GM06990 (cell line): ENCODE results near the gene ABHD12.

ENCODE experiments used
- DNase-seq: peaks from one replicate; pipeline ENCODE4 v3.0.0-alpha.2; 2011; ENCODE audit not compliant: insufficient read length; ENCODE audit errors: extremely low read depth
- H3K27me3 ChIP-seq: replicated peaks from 2 replicates; pipeline ENCODE4 v1.6.0; 2011; ENCODE audit warnings: low read length; ENCODE audit not compliant: control insufficient read depth, insufficient read depth
- H3K36me3 ChIP-seq: 2 replicates; pipeline ENCODE4 v1.5.1; 2011; ENCODE audit warnings: low read length; ENCODE audit not compliant: control insufficient read depth, insufficient read depth
- H3K4me3 ChIP-seq: replicated peaks from 2 replicates; pipeline ENCODE4 v1.5.1; 2011; ENCODE audit warnings: low read depth, mild to moderate bottlenecking, control low read depth, low read length
- TF ChIP-seq, protein P1 (sequence below): IDR thresholded peaks from 2 replicates; pipeline ENCODE4 v1.5.1; 2011; ENCODE audit warnings: low read length, control low read depth, mild to moderate bottlenecking, inconsistent platforms; ENCODE audit not compliant: insufficient read depth, poor library complexity, severe bottlenecking

ABHD12 gene

GRCh38 chr20:25355011-25355595 is 35.5 kb downstream of the ABHD12 start:
- Histone ChIP-seq H3K27me3 (no peaks in the 10 kb centered on the region), H3K36me3 (no peaks in the 10 kb centered on the region; the same call in 1 of the 2 replicates), H3K4me3 (no peak overlapping the region)
- TF ChIP-seq, protein P1, sequence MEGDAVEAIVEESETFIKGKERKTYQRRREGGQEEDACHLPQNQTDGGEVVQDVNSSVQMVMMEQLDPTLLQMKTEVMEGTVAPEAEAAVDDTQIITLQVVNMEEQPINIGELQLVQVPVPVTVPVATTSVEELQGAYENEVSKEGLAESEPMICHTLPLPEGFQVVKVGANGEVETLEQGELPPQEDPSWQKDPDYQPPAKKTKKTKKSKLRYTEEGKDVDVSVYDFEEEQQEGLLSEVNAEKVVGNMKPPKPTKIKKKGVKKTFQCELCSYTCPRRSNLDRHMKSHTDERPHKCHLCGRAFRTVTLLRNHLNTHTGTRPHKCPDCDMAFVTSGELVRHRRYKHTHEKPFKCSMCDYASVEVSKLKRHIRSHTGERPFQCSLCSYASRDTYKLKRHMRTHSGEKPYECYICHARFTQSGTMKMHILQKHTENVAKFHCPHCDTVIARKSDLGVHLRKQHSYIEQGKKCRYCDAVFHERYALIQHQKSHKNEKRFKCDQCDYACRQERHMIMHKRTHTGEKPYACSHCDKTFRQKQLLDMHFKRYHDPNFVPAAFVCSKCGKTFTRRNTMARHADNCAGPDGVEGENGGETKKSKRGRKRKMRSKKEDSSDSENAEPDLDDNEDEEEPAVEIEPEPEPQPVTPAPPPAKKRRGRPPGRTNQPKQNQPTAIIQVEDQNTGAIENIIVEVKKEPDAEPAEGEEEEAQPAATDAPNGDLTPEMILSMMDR: no peak
- DNase-seq: no peak

- no peaks in the 10 kb centered on the region for H3K27me3 ChIP-seq
- no peak overlapping the region for H3K4me3 ChIP-seq
- no peak for DNase-seq
- no peaks in the 10 kb centered on the region; the same call in 1 of the 2 replicates for H3K36me3 ChIP-seq
- TF ChIP-seq, protein P1: no peak
Measured at GRCh38 chr20:25353747-25354705, 36.6 kb downstream of the ABHD12 start.

DNA sequence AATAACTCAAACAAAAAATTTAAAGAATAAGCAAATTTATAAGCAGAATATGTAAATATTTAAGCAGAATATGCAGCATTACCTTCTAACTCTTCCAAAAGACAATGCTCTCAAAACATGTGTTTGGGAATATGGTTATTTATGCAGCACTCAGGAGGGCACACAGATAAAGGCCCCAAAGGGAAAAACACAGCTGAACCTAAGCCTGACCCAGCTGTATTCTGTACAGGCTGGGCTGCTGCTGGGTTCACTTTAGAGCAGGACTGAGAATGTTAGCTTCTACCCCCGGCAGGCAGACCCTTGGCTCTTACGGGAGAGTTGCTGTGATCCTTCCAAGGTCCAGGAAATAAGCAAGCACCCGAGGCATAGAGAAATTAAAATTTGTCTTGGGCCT is 37.3 kb downstream of the ABHD12 start:
- no peak overlapping the region for H3K4me3 ChIP-seq
- TF ChIP-seq, protein P1: no peak
- DNase-seq: no peak

GRCh38 chr20:25352746-25353145 is 37.9 kb downstream of the ABHD12 start:
- TF ChIP-seq, protein P1: no peak
- Histone ChIP-seq H3K27me3 (no peaks in the 10 kb centered on the region), H3K36me3 (no peaks in the 10 kb centered on the region; the same call in 1 of the 2 replicates), H3K4me3 (no peak overlapping the region)
- no peak for DNase-seq

More for the DNA sequence above, 37.3 kb downstream of the ABHD12 start:
- H3K27me3 ChIP-seq: no peaks in the 10 kb centered on the region
- no peaks in the 10 kb centered on the region; the same call in 1 of the 2 replicates for H3K36me3 ChIP-seq

DNA sequence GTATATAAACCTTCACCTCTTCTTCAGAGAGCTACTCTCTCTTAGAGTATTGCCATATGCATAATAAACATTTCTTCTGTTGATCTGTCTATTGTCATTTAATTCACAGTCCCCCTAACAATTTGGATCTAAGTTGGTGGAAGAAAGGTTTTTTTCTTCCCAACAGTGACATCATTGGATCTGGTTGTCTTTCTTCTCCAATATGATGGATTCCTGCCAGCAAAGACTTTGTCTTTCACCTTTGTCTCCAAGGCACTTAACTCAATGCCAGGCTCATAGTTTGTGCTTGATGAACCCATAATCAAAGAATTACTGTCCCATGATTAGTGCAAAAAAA is 39.6 kb downstream of the ABHD12 start:
- TF ChIP-seq, protein P1: no peak
- Histone ChIP-seq H3K36me3 (no peaks in the 10 kb centered on the region; the same call in 1 of the 2 replicates), H3K27me3 (no peaks in the 10 kb centered on the region), H3K4me3 (no peak overlapping the region)
- no peak for DNase-seq
